H1 (cell line): ENCODE data around the gene ADRB2. TPM values are rescaled to one million over a fixed set of nuclear protein-coding genes. Genes with fewer than 3 reads are reported as not detected.

Experiments used
- CHD7 ChIP-seq: fragments of 300-600 bp; sonication (generic); IDR thresholded peaks from 2 replicates; pipeline ENCODE4 v1.7.1; 2012; ENCODE audit warnings: low read length, moderate library complexity, mild to moderate bottlenecking, inconsistent platforms; ENCODE audit not compliant: insufficient replicate concordance
- PHF8 ChIP-seq: fragments of 200-600 bp; sonication (generic); conservative IDR thresholded peaks from 2 replicates; pipeline ENCODE4 v1.7.1; 2012; ENCODE audit warnings: low read depth, mild to moderate bottlenecking, inconsistent platforms, low read length, moderate library complexity
- POLR2AphosphoS5 ChIP-seq: IDR thresholded peaks from 2 replicates; pipeline ENCODE4 v1.6.1; 2011; ENCODE audit warnings: low read depth, low read length
- POU5F1 ChIP-seq: IDR thresholded peaks from 2 replicates; pipeline ENCODE4 v1.6.1; 2011; ENCODE audit warnings: low read depth, mild to moderate bottlenecking, low read length, moderate library complexity
- RAD21 ChIP-seq, 2 experiments: IDR thresholded peaks in 1 of 2; conservative IDR thresholded peaks in 1 of 2; 2 replicates each; pipeline ENCODE4 v1.6.1; 2011; ENCODE audit warnings: low read depth in 2 of 2, low read length in 2 of 2, improper control_type of control experiment in 1 of 2, inconsistent platforms in 1 of 2, mild to moderate bottlenecking in 1 of 2, moderate library complexity in 1 of 2
- RXRA ChIP-seq: IDR thresholded peaks from 2 replicates; pipeline ENCODE4 v1.6.1; 2011; ENCODE audit warnings: low read depth, mild to moderate bottlenecking, low read length, moderate library complexity; ENCODE audit not compliant: insufficient read depth
- SP2 ChIP-seq: IDR thresholded peaks from 2 replicates; pipeline ENCODE4 v1.6.1; 2012; ENCODE audit warnings: mild to moderate bottlenecking, low read length, inconsistent platforms
- TEAD4 ChIP-seq: IDR thresholded peaks from 2 replicates; pipeline ENCODE4 v1.6.1; 2012; ENCODE audit warnings: low read depth, low read length, inconsistent platforms, mixed read lengths
- polyA plus RNA-seq, 7 experiments: library from polyadenylated mRNA; depleted of rRNA in 3 of 7; stranded (reverse) in 5 of 7; unstranded in 2 of 7; fragments of >200 nt in 5 of 7; fragments of 200-250 nt in 2 of 7; gene quantifications; 1 replicate in 5 of 7; 2 replicates in 1 of 7; 4 replicates in 1 of 7; pipeline versions ENCODE4 v1.2.1 to v1.2.3, GENCODE V29; 2011 to 2013; ENCODE audit warnings: missing spikeins in 2 of 7, mixed read lengths in 2 of 7
- total RNA-seq: library from RNA; stranded (reverse); fragmentation: NEBNext Ultra II Directional; extraction: Animal tissue kit (Norgen Biotek cat#: 25700); gene quantifications from 2 replicates; pipeline ENCODE4 v1.2.1, GENCODE V29; 2021

ADRB2 gene
- total and polyA plus RNA-seq, 2 of the 8 experiments (the other 6 are each of a cell fraction or from before 2014, with no cell fraction given): 0.65 to 0.77 TPM

GRCh38 chr5:148791334-148791667 lies 35.1 kb upstream of the ADRB2 start (continued):
- TF ChIP-seq CHD7 (no peak), POU5F1 (no peak), PHF8 (no peak), TEAD4 (no peak), RAD21 (IDR thresholded peaks at IDR 0.05 in 1 of 2, conservative IDR thresholded peaks at IDR 0.05 in 1 of 2; ENCODE audit: low read depth in 2 of 2, low read length in 2 of 2) (no peak), POLR2AphosphoS5 (no peak), RXRA (no peak), SP2 (no peak)
